Stimulated activated CD8-positive, alpha-beta memory T cell treated with anti-CD3 and anti-CD28 coated beads, Interleukin-4, amount 100 ng/mL, for 24 hours (primary cell): ENCODE data around the gene DCAF15.
"Not testable (repeated sequence)": the region's sequence is repeated elsewhere in the genome, so short reads cannot be mapped to it uniquely, and the experiment has no call there.

Experiments used
- DNase-seq: peaks from one replicate; pipeline ENCODE4 v3.0.0-alpha.2; 2020; ENCODE audit warnings: low read depth

DCAF15 gene

DNA sequence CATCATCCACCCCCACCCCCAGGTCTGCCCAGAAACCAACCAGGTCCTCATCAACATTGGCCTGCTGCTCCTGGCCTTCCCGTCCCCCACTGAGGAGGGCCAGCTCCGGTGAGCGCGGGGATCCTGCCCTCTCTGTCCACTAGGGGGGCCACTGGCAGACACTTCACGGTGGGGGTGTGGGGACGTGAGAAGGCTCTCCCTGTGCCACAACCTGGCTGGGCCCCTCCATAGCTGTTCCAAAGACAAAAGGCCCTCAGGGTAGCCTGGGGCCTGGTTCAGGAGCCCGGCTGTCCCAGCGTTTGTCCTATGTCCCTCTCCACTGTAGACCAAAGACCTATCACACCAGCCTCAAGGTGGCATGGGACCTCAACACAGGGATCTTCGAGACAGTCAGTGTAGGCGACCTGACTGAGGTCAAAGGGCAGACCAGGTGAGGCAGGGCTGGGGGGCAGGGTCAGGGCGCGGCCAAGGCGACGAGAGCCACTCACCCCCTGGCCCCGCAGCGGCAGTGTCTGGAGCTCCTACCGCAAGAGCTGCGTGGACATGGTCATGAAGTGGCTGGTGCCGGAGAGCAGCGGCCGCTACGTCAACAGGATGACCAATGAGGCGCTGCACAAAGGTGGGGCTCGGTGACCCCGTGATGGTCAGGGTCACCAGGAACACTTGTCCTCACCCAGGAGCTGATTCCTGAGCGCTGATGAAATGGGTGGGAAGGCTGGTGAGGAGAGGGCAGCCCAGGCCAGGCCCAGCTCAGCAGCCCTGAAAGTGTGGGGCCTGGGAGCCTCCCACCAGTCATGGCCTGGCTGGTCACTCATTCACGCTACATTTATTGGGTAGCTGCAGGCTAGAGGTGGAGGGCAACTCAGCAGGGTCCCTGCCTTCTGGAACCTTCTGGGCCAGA, 7.9 kb downstream of the DCAF15 start:
- no peak for DNase-seq

DNA sequence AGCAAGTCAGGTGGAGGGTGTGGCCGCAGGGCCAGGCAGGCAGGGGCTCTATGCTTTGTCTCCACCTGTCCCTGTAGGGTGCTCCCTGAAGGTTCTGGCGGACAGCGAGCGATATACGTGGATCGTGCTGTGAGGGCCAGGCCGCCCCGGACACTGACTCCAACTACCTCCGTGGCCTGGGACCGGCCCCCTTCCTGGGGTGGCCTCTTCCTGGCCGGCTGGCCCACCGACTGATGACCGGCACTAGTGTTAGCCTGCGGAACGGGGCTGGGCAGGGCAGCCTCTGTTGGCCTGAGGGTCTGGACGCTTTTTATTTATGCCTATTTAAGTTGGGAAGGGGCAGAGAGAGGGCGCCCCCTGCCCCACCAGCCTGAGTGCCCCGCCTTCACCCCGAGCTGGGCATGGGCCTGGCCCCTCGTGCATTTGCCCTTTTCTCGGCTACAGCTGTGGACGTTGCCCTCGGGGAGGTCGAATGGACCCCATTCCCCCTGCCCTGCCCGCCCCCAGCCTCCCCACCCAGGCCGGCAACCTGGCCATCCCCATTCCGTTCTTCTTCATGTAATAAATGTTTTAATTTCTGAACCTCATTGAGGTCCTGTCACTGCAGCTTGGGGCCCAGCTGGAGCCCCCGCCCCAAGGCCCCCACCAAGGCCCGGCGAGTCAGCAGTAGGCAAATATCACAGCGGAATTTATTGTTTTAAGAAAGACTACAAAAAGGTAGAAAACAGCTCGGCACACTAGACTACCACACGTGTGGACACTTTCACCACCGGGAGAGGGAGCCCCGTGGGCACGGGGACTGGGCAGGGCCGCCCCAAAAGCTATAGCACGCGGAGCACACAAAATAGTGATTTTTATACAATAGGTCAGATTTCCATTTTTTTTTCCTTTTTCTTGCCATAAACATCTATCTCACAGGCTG, 8.8 kb downstream of the DCAF15 start:
- DNase-seq: no peak

DNA sequence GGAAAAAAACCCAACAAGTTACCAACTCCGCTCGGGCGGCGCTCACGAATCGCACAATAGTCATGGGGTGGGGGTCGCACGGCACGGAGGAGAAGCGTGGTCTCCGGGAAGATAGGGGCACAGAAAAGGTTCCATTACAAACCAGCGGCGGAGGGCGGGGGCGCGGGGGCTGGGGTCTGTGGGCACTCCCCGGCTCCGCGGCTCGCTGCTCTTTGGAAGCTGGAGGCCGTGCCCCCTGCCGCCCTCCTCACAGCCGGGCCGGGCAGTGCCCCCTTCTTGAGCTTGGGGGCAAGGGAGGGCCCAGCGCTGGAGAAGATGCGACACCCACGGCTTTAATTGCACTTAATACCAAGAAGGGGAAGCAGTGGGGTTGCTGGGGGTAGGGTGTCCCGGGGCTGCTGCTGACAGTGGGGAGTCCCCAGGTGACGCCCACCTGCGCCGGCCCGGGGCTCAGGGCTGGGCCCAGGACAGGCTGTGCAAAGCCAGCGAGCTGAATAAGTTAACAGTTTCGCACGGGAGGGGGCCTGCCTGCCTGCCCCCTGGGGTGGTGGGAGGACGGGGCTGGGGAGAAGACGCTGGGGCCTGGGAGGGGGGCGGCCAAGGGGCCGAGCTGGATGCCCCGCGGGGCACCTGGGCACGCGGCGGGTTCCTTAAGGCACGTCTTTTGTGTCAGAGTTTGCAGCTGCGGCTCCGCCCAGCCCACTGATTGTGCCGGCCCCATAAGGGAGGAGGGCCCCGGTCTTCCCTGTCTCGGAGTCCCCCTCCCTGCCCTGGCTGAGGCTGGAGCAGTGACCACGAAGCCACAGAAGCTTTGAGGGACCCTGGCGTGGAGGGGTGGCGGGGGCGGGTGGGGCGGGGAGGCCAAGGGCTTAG, 9.8 kb downstream of the DCAF15 start:
- DNase-seq: no peak

GRCh38 chr19:13962699-13963602, 10.6 kb downstream of the DCAF15 start:
- DNase-seq: no peak

- no peak for DNase-seq
These were observed 11.3 kb downstream of the DCAF15 start for GRCh38 chr19:13963603-13964105.

DNA sequence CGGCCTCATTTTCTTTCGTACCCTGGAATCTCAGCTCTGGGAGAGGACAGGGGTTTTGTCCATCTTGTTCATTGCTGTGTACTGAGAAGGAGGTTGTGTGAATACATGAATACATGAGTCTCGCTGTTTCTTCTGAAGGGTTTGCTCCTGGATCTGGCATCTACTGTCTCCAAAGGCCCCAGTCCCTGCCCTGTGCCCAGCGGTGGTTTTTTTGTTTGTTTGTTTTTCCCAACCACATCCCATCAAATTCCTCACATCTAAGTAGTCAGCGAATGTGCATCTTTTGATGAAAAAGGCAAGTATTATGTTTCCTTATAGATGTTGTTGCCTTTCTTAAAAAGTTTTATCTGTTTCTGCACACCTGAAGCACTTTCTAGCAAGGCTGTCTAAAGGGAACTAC, 12.5 kb downstream of the DCAF15 start:
- DNase-seq: no peak

- no peak for DNase-seq
These were observed 13.1 kb downstream of the DCAF15 start for GRCh38 chr19:13965377-13965896.

DNA sequence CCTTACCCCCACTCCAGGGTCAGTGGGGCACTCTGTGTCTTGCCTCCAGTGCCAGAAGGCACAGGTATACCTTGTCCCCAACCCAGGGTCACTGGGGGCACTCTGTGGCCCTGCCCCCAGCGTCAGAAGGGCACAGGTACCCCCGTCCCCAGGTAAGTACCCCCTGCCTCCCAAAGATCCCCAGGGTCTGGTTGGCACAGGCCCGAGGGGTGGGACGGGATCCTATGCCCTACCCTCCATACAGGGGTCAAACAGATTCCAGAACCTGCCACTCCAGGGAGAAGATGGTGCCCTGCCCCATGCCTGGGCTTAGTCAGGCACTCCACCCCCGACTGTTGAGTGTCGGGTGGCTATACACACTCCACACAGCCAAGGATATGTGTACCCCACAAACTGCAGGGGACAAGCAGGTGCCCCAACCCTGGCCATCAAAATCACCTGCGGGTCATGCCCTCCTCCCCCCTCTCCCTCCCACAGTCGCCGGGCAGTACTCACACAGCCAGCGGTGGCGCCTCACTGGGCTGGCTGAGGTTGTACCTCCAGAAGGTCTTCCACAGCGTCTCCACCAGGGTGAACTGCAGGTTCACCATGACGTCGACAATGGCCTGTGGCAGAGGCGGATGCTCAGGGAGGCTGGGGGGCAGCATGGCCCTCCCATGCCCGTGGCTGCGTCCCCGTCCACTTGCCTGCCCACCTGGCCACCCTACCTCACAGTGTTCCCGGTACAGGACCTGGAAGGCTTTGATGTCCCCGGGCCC, 13.8 kb downstream of the DCAF15 start:
- no peak for DNase-seq

GRCh38 chr19:13966684-13967128, 14.4 kb downstream of the DCAF15 start:
- no peak for DNase-seq

GRCh38 chr19:13967206-13967605, 14.9 kb downstream of the DCAF15 start:
- DNase-seq: not testable (repeated sequence)

GRCh38 chr19:13968383-13968935, 16.1 kb downstream of the DCAF15 start:
- no peak for DNase-seq

DNA sequence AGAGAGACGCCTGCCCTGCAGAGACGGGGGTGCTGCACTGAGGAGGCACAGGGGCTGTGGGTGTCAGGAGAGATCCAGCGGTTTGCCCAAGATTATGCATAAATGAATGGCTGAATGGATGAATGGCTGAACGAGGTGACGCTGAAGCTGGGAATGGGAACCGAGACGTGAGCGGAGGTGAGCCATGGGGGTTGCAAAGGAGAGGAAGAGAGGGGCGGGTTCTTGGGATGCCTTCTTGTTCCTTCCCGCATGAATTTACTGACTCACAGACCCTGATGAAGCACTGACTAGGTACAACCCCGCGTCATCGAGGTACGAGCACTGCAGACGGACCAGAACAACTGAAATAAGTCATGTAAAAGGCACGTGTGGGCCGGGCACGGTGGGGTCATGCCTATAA, 16.7 kb downstream of the DCAF15 start:
- no peak for DNase-seq

GRCh38 chr19:13969897-13970296, 17.6 kb downstream of the DCAF15 start:
- no peak for DNase-seq

GRCh38 chr19:13971868-13972267, 19.6 kb downstream of the DCAF15 start:
- not testable (repeated sequence) for DNase-seq

- no peak for DNase-seq
These were observed 20.3 kb downstream of the DCAF15 start for GRCh38 chr19:13972368-13973155.

DNA sequence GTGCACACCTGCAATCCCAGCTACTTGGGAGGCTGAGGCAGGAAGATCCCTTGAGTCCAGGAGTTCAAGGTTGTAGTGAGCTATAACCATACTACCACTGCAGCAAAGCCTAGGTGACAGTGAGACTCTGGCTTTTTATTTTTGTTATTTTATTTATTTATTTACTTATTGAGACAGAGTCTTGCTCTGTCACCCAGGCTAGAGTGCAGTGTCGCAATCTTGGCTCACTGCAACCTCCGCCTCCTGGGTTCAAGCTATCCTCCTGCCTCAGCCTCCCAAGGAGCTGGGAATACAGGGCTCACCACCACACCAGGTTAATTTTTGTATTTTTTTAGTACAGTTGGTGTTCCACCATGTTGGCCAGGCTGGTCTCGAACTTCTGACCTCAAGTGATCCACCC, 21.2 kb downstream of the DCAF15 start:
- not testable (repeated sequence) for DNase-seq

- DNase-seq: no peak
These were observed 21.8 kb downstream of the DCAF15 start for GRCh38 chr19:13974073-13974472.

- DNase-seq: no peak
These were observed 23.6 kb downstream of the DCAF15 start for GRCh38 chr19:13975870-13976269.
